HUES48 (cell line): ENCODE results near the gene B3GALT5.

Experiments used
- H3K27ac ChIP-seq: one replicate; pipeline ENCODE4 v1.7.0; 2013; ENCODE audit warnings: low read depth, low read length, inconsistent platforms
- H3K27me3 ChIP-seq: 2 replicates; pipeline ENCODE4 v1.6.1; 2013; ENCODE audit warnings: mild to moderate bottlenecking, low read length; ENCODE audit not compliant: control insufficient read depth, insufficient read depth
- H3K36me3 ChIP-seq: 2 replicates; pipeline ENCODE4 v1.6.1; 2013; ENCODE audit warnings: low read length; ENCODE audit not compliant: control insufficient read depth, insufficient read depth
- H3K4me1 ChIP-seq: 2 replicates; pipeline ENCODE4 v1.6.1; 2013; ENCODE audit warnings: mild to moderate bottlenecking, low read length; ENCODE audit not compliant: control insufficient read depth, insufficient read depth
- H3K4me3 ChIP-seq: 2 replicates; pipeline ENCODE4 v1.5.1; 2013; ENCODE audit warnings: mild to moderate bottlenecking, low read depth, low read length
- H3K9ac ChIP-seq: 2 replicates; pipeline ENCODE4 v1.6.1; 2013; ENCODE audit warnings: mild to moderate bottlenecking, low read depth, low read length, moderate library complexity
- H3K9me3 ChIP-seq: 2 replicates; pipeline ENCODE4 v1.6.1; 2013; ENCODE audit warnings: low read length; ENCODE audit not compliant: control insufficient read depth, insufficient read depth

Gene B3GALT5

GRCh38 chr21:39631842-39632562 is 19.3 kb downstream of the B3GALT5 start:
- Histone ChIP-seq H3K4me1 (peaks cover 16% of the 10 kb centered on the region), H3K36me3 (0 out of 2 replicates have a peak, but pooled peaks cover 3% of the 10 kb centered on the region), H3K9ac (no peak overlapping the region), H3K4me3 (no peak overlapping the region), H3K27ac (no peak overlapping the region), H3K9me3 (no peaks in the 10 kb centered on the region), H3K27me3 (no peaks in the 10 kb centered on the region)

GRCh38 chr21:39632796-39633442 is 20.2 kb downstream of the B3GALT5 start:
- Histone ChIP-seq H3K27me3 (no peaks in the 10 kb centered on the region), H3K9me3 (no peaks in the 10 kb centered on the region), H3K36me3 (0 out of 2 replicates have a peak, but pooled peaks cover 3% of the 10 kb centered on the region), H3K4me1 (peaks cover 25% of the 10 kb centered on the region), H3K27ac (no peak overlapping the region), H3K9ac (no peak overlapping the region), H3K4me3 (no peak overlapping the region)

- no peak overlapping the region for H3K9ac ChIP-seq
Observed at GRCh38 chr21:39633770-39634181, 21.0 kb downstream of the B3GALT5 start.

GRCh38 chr21:39634507-39634906 is 21.8 kb downstream of the B3GALT5 start:
- H3K9ac ChIP-seq, result no peak overlapping the region
- no peak overlapping the region for H3K27ac ChIP-seq

More at GRCh38 chr21:39633770-39634181, 21.0 kb downstream of the B3GALT5 start:
- no peak overlapping the region for H3K27ac ChIP-seq
- peaks cover 33% of the 10 kb centered on the region for H3K4me1 ChIP-seq
- H3K9me3 ChIP-seq, result no peaks in the 10 kb centered on the region
- no peaks in the 10 kb centered on the region for H3K36me3 ChIP-seq
- no peak overlapping the region for H3K4me3 ChIP-seq
- H3K27me3 ChIP-seq, result no peaks in the 10 kb centered on the region

GRCh38 chr21:39637197-39637970 is 24.6 kb downstream of the B3GALT5 start:
- Histone ChIP-seq H3K9ac (no peak overlapping the region), H3K27me3 (no peaks in the 10 kb centered on the region), H3K4me1 (peaks cover 47% of the 10 kb centered on the region), H3K27ac (peak overlapping the region; percentile 76), H3K36me3 (no peaks in the 10 kb centered on the region), H3K9me3 (no peaks in the 10 kb centered on the region), H3K4me3 (no peak overlapping the region)

More at GRCh38 chr21:39634507-39634906, 21.8 kb downstream of the B3GALT5 start:
- Histone ChIP-seq H3K4me3 (no peak overlapping the region), H3K36me3 (no peaks in the 10 kb centered on the region), H3K9me3 (no peaks in the 10 kb centered on the region), H3K27me3 (no peaks in the 10 kb centered on the region), H3K4me1 (peaks cover 37% of the 10 kb centered on the region)

- Histone ChIP-seq H3K9ac (no peak overlapping the region), H3K27me3 (no peaks in the 10 kb centered on the region), H3K9me3 (no peaks in the 10 kb centered on the region), H3K27ac (peak overlapping the region; percentile 76), H3K4me3 (no peak overlapping the region), H3K4me1 (peaks cover 49% of the 10 kb centered on the region), H3K36me3 (no peaks in the 10 kb centered on the region)
Observed at GRCh38 chr21:39637971-39638240, 25.2 kb downstream of the B3GALT5 start.

GRCh38 chr21:39638281-39638680 is 25.5 kb downstream of the B3GALT5 start:
- Histone ChIP-seq H3K4me1 (peaks cover 49% of the 10 kb centered on the region), H3K9ac (no peak overlapping the region), H3K36me3 (no peaks in the 10 kb centered on the region), H3K27ac (peak overlapping the region; percentile 28), H3K27me3 (no peaks in the 10 kb centered on the region), H3K4me3 (no peak overlapping the region), H3K9me3 (no peaks in the 10 kb centered on the region)

GRCh38 chr21:39640754-39641153 is 28.0 kb downstream of the B3GALT5 start:
- Histone ChIP-seq H3K9ac (no peak overlapping the region), H3K27ac (no peak overlapping the region), H3K4me1 (peaks cover 61% of the 10 kb centered on the region), H3K4me3 (no peak overlapping the region), H3K36me3 (no peaks in the 10 kb centered on the region), H3K27me3 (no peaks in the 10 kb centered on the region), H3K9me3 (no peaks in the 10 kb centered on the region)

GRCh38 chr21:39641827-39642450 is 29.2 kb downstream of the B3GALT5 start:
- H3K4me3 ChIP-seq, result peak overlapping the region; percentile 2
- no peaks in the 10 kb centered on the region for H3K9me3 ChIP-seq
- 0 out of 2 replicates have a peak, but pooled peaks cover 6% of the 10 kb centered on the region for H3K36me3 ChIP-seq
- H3K9ac ChIP-seq, result no peak overlapping the region
- peaks cover 51% of the 10 kb centered on the region for H3K4me1 ChIP-seq
- no peaks in the 10 kb centered on the region for H3K27me3 ChIP-seq
- peak overlapping the region; percentile 46 for H3K27ac ChIP-seq

- H3K9ac ChIP-seq, result no peak overlapping the region
- no peak overlapping the region for H3K27ac ChIP-seq
- peaks cover 29% of the 10 kb centered on the region for H3K4me1 ChIP-seq
Observed at GRCh38 chr21:39644062-39644560, 31.4 kb downstream of the B3GALT5 start.

More at GRCh38 chr21:39644062-39644560, 31.4 kb downstream of the B3GALT5 start:
- H3K9me3 ChIP-seq, result no peaks in the 10 kb centered on the region
- H3K36me3 ChIP-seq, result 0 out of 2 replicates have a peak, but pooled peaks cover 8% of the 10 kb centered on the region
- H3K27me3 ChIP-seq, result no peaks in the 10 kb centered on the region
- no peak overlapping the region for H3K4me3 ChIP-seq
